Upper lobe of left lung (tissue), 6 donors: ENCODE results near the gene LMF2. TPM values are rescaled to one million over a fixed set of nuclear protein-coding genes. Genes with fewer than 3 reads are reported as not detected.

Experiments
- ATAC-seq, 2 donors: fragments of 200-7000 bp; cut with Tn5 transposase; one replicate each; pipeline ENCODE4 v1.9.1; 2022; ENCODE audit warnings: mild to moderate bottlenecking in 2 of 2, moderate library complexity in 2 of 2; ENCODE audit not compliant: low FRiP score in 2 of 2
- DNase-seq, 2 donors: peaks; one replicate each; pipeline ENCODE4 v3.0.0-alpha.2; 2019 to 2020
- H3K27ac ChIP-seq, 4 donors: fragments of 200-600 bp; sonication (generic); one replicate each; pipeline ENCODE4 v1.5.1; 2016 to 2019
- H3K27me3 ChIP-seq, 4 donors: fragments of 200-600 bp; sonication (generic); one replicate each; pipeline ENCODE4 v1.5.1; 2017 to 2019
- H3K36me3 ChIP-seq, 4 donors: fragments of 200-600 bp; sonication (generic); one replicate each; pipeline ENCODE4 v1.5.1; 2016 to 2019
- H3K4me1 ChIP-seq, 4 donors: fragments of 200-600 bp; sonication (generic); one replicate each; pipeline ENCODE4 v1.5.1; 2018 to 2019
- H3K4me3 ChIP-seq, 4 donors: fragments of 200-600 bp; sonication (generic); one replicate each; pipeline ENCODE4 v1.5.1; 2017 to 2019; ENCODE audit warnings: mild to moderate bottlenecking in 2 of 4, moderate library complexity in 1 of 4
- H3K9me3 ChIP-seq, 4 donors: fragments of 200-600 bp; sonication (generic); one replicate each; pipeline ENCODE4 v1.5.1; 2018 to 2019
- EP300 ChIP-seq, 4 donors: sonication (generic); formaldehyde crosslinking; IDR thresholded peaks; one replicate each; pipeline ENCODE4 v1.5.1; 2017; ENCODE audit warnings: antibody characterized with exemption in 4 of 4, control low read depth in 2 of 4
- POLR2A ChIP-seq, 4 donors: fragments of 450-650 bp; IDR thresholded peaks; one replicate each; pipeline ENCODE4 v1.5.1; 2016 to 2017; ENCODE audit warnings: antibody characterized with exemption in 4 of 4, mild to moderate bottlenecking in 2 of 4
- POLR2AphosphoS5 ChIP-seq, 2 donors: sonication (generic); formaldehyde crosslinking; IDR thresholded peaks; one replicate each; pipeline ENCODE4 v1.5.1; 2017; ENCODE audit warnings: antibody characterized with exemption in 2 of 2
- WGBS, 2 donors: methylation state at CpG; one replicate each; pipeline ENCODE4 v1.1.5; 2017 to 2018; 5-methylcytosine and 5-hydroxymethylcytosine counted together
- total RNA-seq, 6 donors: library from RNA; depleted of rRNA in 4 of 6; stranded (reverse); fragments of >200 nt in 4 of 6; gene quantifications; one replicate each; pipeline versions ENCODE4 v1.1.0 to v1.2.1, GENCODE V29; 2016 to 2021
- TF ChIP-seq, protein P1 (sequence below), 6 experiments: fragments of 450-650 bp in 4 of 6; fragments of 200-600 bp in 2 of 6; sonication (generic) in 2 of 6; IDR thresholded peaks; one replicate each; pipeline ENCODE4 v1.5.1; 2016 to 2019; ENCODE audit warnings: antibody characterized with exemption in 6 of 6
- donor health status: DM: no; HTN: no; CAD: no; lungs with moderate emphysema.
- donor health status: DM: no; HTN: yes; CAD: no; lungs with severe emphysema.

LMF2 gene
- total RNA-seq, 6 donors from 2014 or later, result 36.0 to 87.4 (median 77.4) TPM

DNA sequence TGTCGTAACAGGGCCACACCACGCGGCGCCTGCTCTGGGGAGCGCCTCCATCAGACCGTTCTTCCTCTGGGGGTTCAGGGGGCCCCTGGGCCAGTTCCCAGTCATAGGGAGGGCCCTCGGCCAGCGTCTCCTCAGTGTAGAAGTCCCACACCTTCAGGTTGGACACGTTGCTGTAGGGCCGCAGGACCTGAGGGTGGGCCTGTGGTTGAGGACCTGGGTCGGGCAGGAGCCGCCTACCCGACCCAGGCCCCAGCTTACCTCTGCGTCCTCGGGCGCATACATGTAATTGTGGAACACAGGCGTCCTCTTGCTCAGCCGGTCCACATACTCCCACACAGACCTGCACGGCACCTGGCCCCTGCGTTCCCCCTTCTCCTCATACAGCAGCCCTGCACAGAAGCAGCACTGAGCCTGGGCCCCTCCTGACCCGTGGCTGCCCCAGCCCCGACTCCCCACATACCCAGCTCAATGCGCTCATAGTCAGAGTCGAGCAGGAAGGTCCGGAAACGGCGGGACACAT, 52.9 kb downstream of the LMF2 start:
- no peaks in the 10 kb centered on the region for H3K9me3 ChIP-seq
- WGBS, 2 donors, result 95 to 100% methylated on average over 2 to 25 of the region's 27 CpGs
- ATAC-seq, result no peak
- no peak for TF ChIP-seq EP300 (IDR thresholded peaks at IDR 0.05)
- TF ChIP-seq POLR2A (IDR thresholded peaks at IDR 0.05), result no peak
- TF ChIP-seq, protein P1, sequence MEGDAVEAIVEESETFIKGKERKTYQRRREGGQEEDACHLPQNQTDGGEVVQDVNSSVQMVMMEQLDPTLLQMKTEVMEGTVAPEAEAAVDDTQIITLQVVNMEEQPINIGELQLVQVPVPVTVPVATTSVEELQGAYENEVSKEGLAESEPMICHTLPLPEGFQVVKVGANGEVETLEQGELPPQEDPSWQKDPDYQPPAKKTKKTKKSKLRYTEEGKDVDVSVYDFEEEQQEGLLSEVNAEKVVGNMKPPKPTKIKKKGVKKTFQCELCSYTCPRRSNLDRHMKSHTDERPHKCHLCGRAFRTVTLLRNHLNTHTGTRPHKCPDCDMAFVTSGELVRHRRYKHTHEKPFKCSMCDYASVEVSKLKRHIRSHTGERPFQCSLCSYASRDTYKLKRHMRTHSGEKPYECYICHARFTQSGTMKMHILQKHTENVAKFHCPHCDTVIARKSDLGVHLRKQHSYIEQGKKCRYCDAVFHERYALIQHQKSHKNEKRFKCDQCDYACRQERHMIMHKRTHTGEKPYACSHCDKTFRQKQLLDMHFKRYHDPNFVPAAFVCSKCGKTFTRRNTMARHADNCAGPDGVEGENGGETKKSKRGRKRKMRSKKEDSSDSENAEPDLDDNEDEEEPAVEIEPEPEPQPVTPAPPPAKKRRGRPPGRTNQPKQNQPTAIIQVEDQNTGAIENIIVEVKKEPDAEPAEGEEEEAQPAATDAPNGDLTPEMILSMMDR (IDR thresholded peaks at IDR 0.05), result no peak
- TF ChIP-seq POLR2AphosphoS5 (IDR thresholded peaks at IDR 0.05), result no peak
- DNase-seq, result peak in 1 of 2 donors; percentile 66
- peaks cover 10 to 97% (median 73%) of the 10 kb centered on the region in 4 donors for H3K36me3 ChIP-seq
- H3K4me3 ChIP-seq, result no peak overlapping the region
- no peaks in the 10 kb centered on the region for H3K4me1 ChIP-seq
- H3K27me3 ChIP-seq, result no peaks in the 10 kb centered on the region
- H3K27ac ChIP-seq, result no peak overlapping the region

Other genes with a start within 250 kb of the LMF2 start
- 10 to 100 TPM in 3 of 6 donors, 1 to 10 TPM in 3; 3.1 to 19.2 (median 10.1) TPM for gene MAPK12, start 246.0 kb downstream of the LMF2 start, total RNA-seq
- gene MAPK11, start 237.3 kb downstream of the LMF2 start, total RNA-seq, result 10 to 100 TPM in 1 of 6 donors, 1 to 10 TPM in 5; 3.1 to 27.3 (median 8.6) TPM
- gene PLXNB2, start 200.1 kb downstream of the LMF2 start, total RNA-seq, result 100 to 1,000 TPM; 218 to 407 (median 313) TPM
- gene DENND6B, start 180.7 kb downstream of the LMF2 start, total RNA-seq, result 10 to 100 TPM in 5 of 6 donors, 1 to 10 TPM in 1; 9.5 to 24.1 (median 12.7) TPM
- 100 to 1,000 TPM in 2 of 6 donors, 10 to 100 TPM in 4; 53.0 to 264 (median 63.8) TPM for gene PPP6R2, start 164.4 kb downstream of the LMF2 start, total RNA-seq
- gene SBF1, start 32.7 kb downstream of the LMF2 start, total RNA-seq, result 100 to 1,000 TPM in 1 of 6 donors, 10 to 100 TPM in 5; 44.6 to 117 (median 75.7) TPM
- gene ADM2, start 26.2 kb downstream of the LMF2 start, total RNA-seq, result 1 to 10 TPM in 4 of 6 donors, under 1 TPM in 2; 0.30 to 3.1 (median 1.6) TPM
- gene MIOX, start 20.8 kb downstream of the LMF2 start, total RNA-seq, result not detected
- gene NCAPH2, start 522 bp upstream of the LMF2 start, total RNA-seq, result 100 to 1,000 TPM in 1 of 6 donors, 10 to 100 TPM in 5; 55.4 to 104 (median 62.2) TPM
- gene SCO2, start 17.9 kb upstream of the LMF2 start, total RNA-seq, result 10 to 100 TPM in 2 of 6 donors, 1 to 10 TPM in 3, not detected in 1; 1.7 to 14.0 (median 9.2) TPM
- 100 to 1,000 TPM; 162 to 346 (median 248) TPM for gene TYMP, start 22.3 kb upstream of the LMF2 start, total RNA-seq
- gene KLHDC7B, start 38.2 kb upstream of the LMF2 start, total RNA-seq, result 1 to 10 TPM in 2 of 6 donors, under 1 TPM in 2, not detected in 2; 0.39 to 1.5 (median 0.81) TPM
- gene SYCE3, start 55.2 kb upstream of the LMF2 start, total RNA-seq, result 1 to 10 TPM in 1 of 6 donors, not detected in 5; 3.4 TPM
- 10 to 100 TPM in 5 of 6 donors, 1 to 10 TPM in 1; 7.3 to 54.5 (median 19.4) TPM for gene CPT1B, start 70.7 kb upstream of the LMF2 start, total RNA-seq
- gene CHKB, start 75.1 kb upstream of the LMF2 start, total RNA-seq, result 100 to 1,000 TPM in 2 of 6 donors, 10 to 100 TPM in 4; 42.7 to 294 (median 87.8) TPM
- 1 to 10 TPM; 1.0 to 5.5 (median 3.4) TPM for gene MAPK8IP2, start 93.1 kb upstream of the LMF2 start, total RNA-seq
- gene ARSA, start 120.5 kb upstream of the LMF2 start, total RNA-seq, result 10 to 100 TPM; 29.8 to 99.0 (median 59.2) TPM
- gene SHANK3, start 165.1 kb upstream of the LMF2 start, total RNA-seq, result 100 to 1,000 TPM in 1 of 6 donors, 10 to 100 TPM in 5; 16.6 to 105 (median 51.1) TPM
- 1 to 10 TPM in 4 of 6 donors, under 1 TPM in 2; 0.71 to 3.9 (median 1.5) TPM for gene ACR, start 230.5 kb upstream of the LMF2 start, total RNA-seq